Activated CD4-positive, alpha-beta memory T cell treated with anti-CD3 and anti-CD28 coated beads for 36 hours (primary cell): ENCODE data around the gene COPS4. TPM values are rescaled to one million over a fixed set of nuclear protein-coding genes. Genes with fewer than 3 reads are reported as not detected.
"Not testable (repeated sequence)": the region's sequence is repeated elsewhere in the genome, so short reads cannot be mapped to it uniquely, and the experiment has no call there.

ENCODE experiments used
- CTCF ChIA-PET: fragments of 350-600 bp; sonication (Branson Sonifier 250); formaldehyde crosslinking; loops from one replicate; lab custom pipeline; 2021; ENCODE audit warnings: antibody characterized with exemption, inconsistent platforms; lab: Charles Lee
- POLR2A ChIA-PET: fragments of 350-600 bp; sonication (Branson Sonifier 250); formaldehyde crosslinking; loops from one replicate; lab custom pipeline; 2021; ENCODE audit warnings: antibody characterized with exemption; lab: Charles Lee
- DNase-seq: peaks from one replicate; pipeline ENCODE4 v3.0.0-alpha.2; 2020
- H3K27ac Mint-ChIP-seq: one replicate; pipeline ENCODE4 v1.8.0; 2021; ENCODE audit warnings: mixed read lengths
- H3K27me3 Mint-ChIP-seq: one replicate; pipeline ENCODE4 v1.8.0; 2021; ENCODE audit warnings: mixed read lengths
- H3K36me3 Mint-ChIP-seq: one replicate; pipeline ENCODE4 v1.8.0; 2021; ENCODE audit warnings: mixed read lengths
- H3K4me1 Mint-ChIP-seq: one replicate; pipeline ENCODE4 v1.8.0; 2021; ENCODE audit warnings: low read depth, mixed read lengths
- H3K4me3 Mint-ChIP-seq: one replicate; pipeline ENCODE4 v1.8.0; 2021; ENCODE audit warnings: mild to moderate bottlenecking, mixed read lengths
- H3K9me3 Mint-ChIP-seq: one replicate; pipeline ENCODE4 v1.8.0; 2021; ENCODE audit warnings: mixed read lengths
- intact Hi-C: fragments of 100-400 bp; cut with micrococcal nuclease; formaldehyde crosslinking; loops from one replicate; pipeline ENCODE4 v1.15.1; 2023
- total RNA-seq, 2 experiments: library from RNA; stranded (reverse); gene quantifications; one replicate each; pipeline ENCODE4 v1.2.3, GENCODE V29; 2021

The COPS4 gene
- 10 to 100 TPM; 38.5 to 40.6 TPM for total RNA-seq

DNA sequence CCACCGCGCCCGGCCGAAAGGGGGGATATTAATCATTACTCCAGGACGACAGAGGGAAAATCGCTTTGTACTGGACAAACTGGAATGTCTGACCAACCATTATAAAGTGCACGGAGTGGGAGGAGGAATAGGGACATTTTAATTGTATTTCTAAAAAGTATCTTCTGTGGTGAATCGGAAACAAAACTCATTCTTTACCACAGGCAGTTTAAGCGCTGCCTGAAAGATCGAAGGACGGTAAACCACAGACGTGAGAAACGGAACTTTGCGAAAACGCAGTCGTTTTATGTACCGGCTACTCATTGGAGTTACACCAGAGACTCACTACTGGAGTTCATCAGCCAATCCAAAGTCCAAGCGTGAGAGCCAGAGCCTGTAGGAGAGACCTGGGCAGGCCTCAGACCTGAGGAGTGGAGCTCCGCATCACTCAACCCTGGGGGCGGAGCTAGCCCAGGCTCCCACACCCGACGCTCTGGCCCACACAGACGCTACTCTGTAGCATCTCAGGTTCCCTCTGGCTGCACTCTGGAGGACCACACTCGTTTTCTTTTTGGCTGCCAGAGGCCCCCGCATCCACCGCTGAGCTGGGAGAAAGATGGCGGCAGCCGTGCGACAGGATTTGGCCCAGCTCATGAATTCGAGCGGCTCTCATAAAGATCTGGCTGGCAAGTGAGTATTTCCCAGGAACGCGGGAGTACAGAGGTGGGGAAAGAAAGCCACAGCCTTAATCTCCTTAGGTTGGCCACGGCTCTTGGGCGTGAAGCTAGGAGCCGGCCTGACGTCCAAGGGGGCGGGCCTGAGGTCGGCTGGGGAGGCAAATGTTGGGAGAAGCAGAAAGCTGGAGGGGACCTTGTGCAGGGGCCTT is at the start of gene COPS4:
Gene COPS4, plus strand, starts transcription at position 554 of the 865 bp plus-strand sequence. Its CDS starts 42 bp downstream, at position 596.
- H3K27ac Mint-ChIP-seq = peak within 1 kb of the TSS; percentile 98
- H3K4me3 Mint-ChIP-seq = peak within 1 kb of the TSS; percentile 85
- H3K9me3 Mint-ChIP-seq = no peaks in the 10 kb centered on the region
- ChIA-PET CTCF (interaction anchor here (0.6 to 5.1 kb wide), 30 partner anchors 9 to 421 kb away, joined by 3 to 53 read pairs (median 4); partner anchors contain the start of genes COQ2, HELQ, LIN54 and MRPS18C), POLR2A (interaction anchor here (0.7 to 1.5 kb wide), 14 partner anchors 14 to 661 kb away, joined by 3 to 41 read pairs (median 4); partner anchors contain the start of genes COQ2, HNRNPD, LIN54 and THAP9)
- H3K36me3 Mint-ChIP-seq = no peaks in the 10 kb centered on the region
- peaks cover 28% of the 10 kb centered on the region for H3K4me1 Mint-ChIP-seq
- intact Hi-C loops = loop anchor here (1.0 to 2.0 kb wide), 12 partner anchors 22 to 661 kb away; partner anchors contain the start of genes COQ2, HELQ, SEC31A and THAP9
- peak; percentile 97 for DNase-seq
- H3K27me3 Mint-ChIP-seq = no peaks in the 10 kb centered on the region

- H3K27ac Mint-ChIP-seq, DNase-seq, H3K9me3 Mint-ChIP-seq, POLR2A ChIA-PET, H3K27me3 Mint-ChIP-seq, H3K36me3 Mint-ChIP-seq, H3K4me3 Mint-ChIP-seq, CTCF ChIA-PET, intact Hi-C loops: not testable (repeated sequence)
- H3K4me1 Mint-ChIP-seq = peaks cover 21% of the 10 kb centered on the region
Measured at GRCh38 chr4:82987519-82987918, 47.5 kb upstream of the COPS4 start.

DNA sequence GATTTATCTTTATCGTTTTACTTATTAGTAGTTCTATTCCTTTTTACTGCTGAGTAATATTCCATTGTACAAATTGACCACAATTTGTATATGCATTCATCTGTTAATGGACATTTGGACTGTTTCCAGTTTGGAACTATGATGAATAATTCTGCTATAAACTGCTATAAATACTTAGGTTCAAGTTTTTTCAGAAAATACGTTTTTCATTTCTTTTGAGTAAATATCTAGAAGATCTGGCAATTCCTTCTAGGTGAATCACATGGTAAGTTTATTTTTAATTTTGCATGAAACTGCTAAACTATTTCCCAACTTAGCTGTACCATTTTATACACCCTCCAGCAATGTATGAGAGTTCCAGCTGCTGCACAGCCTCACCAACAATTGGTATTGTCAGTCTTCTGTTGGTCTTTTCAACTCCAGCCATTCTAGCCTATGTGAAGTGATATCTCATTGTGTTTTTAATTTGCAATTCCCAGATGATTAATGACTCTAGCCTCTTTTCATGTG is 46.6 kb upstream of the COPS4 start:
- Mint-ChIP-seq H3K4me1 (peaks cover 21% of the 10 kb centered on the region), H3K36me3 (peaks cover 6% of the 10 kb centered on the region), H3K27ac (no peak overlapping the region), H3K9me3 (no peaks in the 10 kb centered on the region), H3K4me3 (no peak overlapping the region), H3K27me3 (no peaks in the 10 kb centered on the region)
- ChIA-PET CTCF (interaction anchor here (0.7 kb wide), 1 partner anchor 217 kb away, joined by 3 read pairs; no protein-coding TSS in a partner anchor), POLR2A (no interaction called here)
- DNase-seq = no peak
- intact Hi-C loops = no loop called here

GRCh38 chr4:82989575-82990429 is 45.2 kb upstream of the COPS4 start:
- POLR2A ChIA-PET = no interaction called here
- CTCF ChIA-PET = no interaction called here
- intact Hi-C loops = no loop called here
- no peaks in the 10 kb centered on the region for H3K27me3 Mint-ChIP-seq
- peaks cover 1% of the 10 kb centered on the region for H3K36me3 Mint-ChIP-seq
- H3K4me1 Mint-ChIP-seq = peaks cover 20% of the 10 kb centered on the region
- no peaks in the 10 kb centered on the region for H3K9me3 Mint-ChIP-seq
- no peak overlapping the region for H3K4me3 Mint-ChIP-seq
- no peak overlapping the region for H3K27ac Mint-ChIP-seq
- no peak for DNase-seq

DNA sequence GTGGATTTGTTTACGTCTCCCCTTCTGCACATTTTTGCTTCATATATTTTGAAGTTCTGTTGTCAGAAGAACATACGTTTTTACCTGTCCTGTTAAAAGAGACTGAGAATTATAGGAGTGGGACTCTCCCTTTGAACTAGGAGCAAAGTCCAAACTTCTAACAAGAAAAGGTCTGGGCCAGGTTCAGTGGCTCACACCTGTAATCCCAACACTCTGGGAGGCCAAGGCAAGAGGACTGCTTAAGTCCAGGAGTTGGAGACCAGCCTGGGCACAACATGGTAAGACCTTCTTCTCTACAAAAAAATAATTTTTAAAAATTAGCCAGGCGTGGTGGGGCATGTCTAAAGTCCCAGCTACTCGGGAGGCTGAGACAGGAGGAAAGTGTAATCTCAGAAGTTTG is 40.1 kb upstream of the COPS4 start:
- DNase-seq = no peak
- no peaks in the 10 kb centered on the region for H3K27me3 Mint-ChIP-seq
- H3K4me3 Mint-ChIP-seq = no peak overlapping the region
- no peaks in the 10 kb centered on the region for H3K9me3 Mint-ChIP-seq
- ChIA-PET CTCF (interaction anchor here (0.7 kb wide), 1 partner anchor 587 kb away, joined by 3 read pairs; no protein-coding TSS in a partner anchor), POLR2A (no interaction called here)
- H3K36me3 Mint-ChIP-seq = peaks cover 2% of the 10 kb centered on the region
- intact Hi-C loops = no loop called here
- H3K4me1 Mint-ChIP-seq = peaks cover 18% of the 10 kb centered on the region
- no peak overlapping the region for H3K27ac Mint-ChIP-seq

- H3K27me3 Mint-ChIP-seq = no peaks in the 10 kb centered on the region
- no peak overlapping the region for H3K4me3 Mint-ChIP-seq
- ChIA-PET POLR2A (no interaction called here), CTCF (no interaction called here)
- peaks cover 2% of the 10 kb centered on the region for H3K36me3 Mint-ChIP-seq
- H3K27ac Mint-ChIP-seq = no peak overlapping the region
- intact Hi-C loops = no loop called here
- DNase-seq = no peak
- H3K9me3 Mint-ChIP-seq = no peaks in the 10 kb centered on the region
- peaks cover 14% of the 10 kb centered on the region for H3K4me1 Mint-ChIP-seq
Measured at GRCh38 chr4:82998898-82999297, 36.1 kb upstream of the COPS4 start.

DNA sequence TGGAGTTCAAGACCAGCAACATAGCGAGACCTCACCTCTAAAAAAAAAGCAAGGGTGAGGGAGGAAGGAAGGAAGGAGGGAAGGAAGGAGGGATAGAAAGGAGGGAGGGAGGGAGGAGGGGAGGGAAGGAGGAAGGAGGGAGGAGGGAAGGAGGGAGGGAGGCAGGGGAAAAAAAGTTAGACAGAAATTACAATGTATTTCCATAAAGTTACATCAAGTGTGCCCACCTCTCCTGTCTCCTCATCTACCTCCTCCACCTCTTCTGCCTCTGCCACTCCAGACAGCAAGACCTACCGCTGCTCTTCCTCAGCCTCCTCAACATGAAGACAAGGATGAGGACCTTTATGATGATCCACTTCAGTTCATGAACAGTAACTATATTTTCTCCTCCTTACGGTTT is 32.7 kb upstream of the COPS4 start:
- DNase-seq = no peak
- H3K4me1 Mint-ChIP-seq = peaks cover 21% of the 10 kb centered on the region
- POLR2A ChIA-PET = no interaction called here
- CTCF ChIA-PET = no interaction called here
- no peaks in the 10 kb centered on the region for H3K36me3 Mint-ChIP-seq
- intact Hi-C loops = no loop called here
- H3K4me3 Mint-ChIP-seq = no peak overlapping the region
- H3K9me3 Mint-ChIP-seq = no peaks in the 10 kb centered on the region
- H3K27me3 Mint-ChIP-seq = no peaks in the 10 kb centered on the region
- no peak overlapping the region for H3K27ac Mint-ChIP-seq

- H3K27me3 Mint-ChIP-seq = not testable (repeated sequence)
Measured at GRCh38 chr4:83003044-83003791, 31.8 kb upstream of the COPS4 start.

DNA sequence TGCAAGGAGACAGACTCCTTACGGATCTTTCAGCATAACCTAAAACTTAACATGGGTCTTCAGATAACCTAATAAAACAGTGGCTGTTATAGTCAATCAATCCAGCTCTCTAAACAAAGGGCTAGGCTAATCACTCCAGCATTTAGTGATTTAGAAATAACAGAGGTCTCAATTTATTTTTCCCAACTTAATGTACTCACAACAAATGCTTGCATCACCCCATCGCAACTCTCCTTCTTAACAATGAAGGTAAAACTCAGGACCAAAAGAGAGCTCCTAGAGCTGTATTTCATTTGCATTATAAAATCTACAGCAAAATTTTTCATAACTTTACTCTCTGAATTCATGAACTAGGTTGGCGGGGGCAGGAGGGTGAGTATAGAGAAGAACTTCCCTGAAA is 25.5 kb upstream of the COPS4 start:
- peaks cover 5% of the 10 kb centered on the region for H3K36me3 Mint-ChIP-seq
- peaks cover 50% of the 10 kb centered on the region for H3K4me1 Mint-ChIP-seq
- H3K27ac Mint-ChIP-seq = peak overlapping the region; percentile 90
- POLR2A ChIA-PET = interaction anchor here (4.4 kb wide), 1 partner anchor 26 kb away, joined by 41 read pairs; the partner anchor contains the start of gene COPS4
- intact Hi-C loops = no loop called here
- H3K9me3 Mint-ChIP-seq = no peaks in the 10 kb centered on the region
- peak overlapping the region; percentile 99 for H3K4me3 Mint-ChIP-seq
- H3K27me3 Mint-ChIP-seq = no peaks in the 10 kb centered on the region
- CTCF ChIA-PET = interaction anchor here (3.2 kb wide), 1 partner anchor 25 kb away, joined by 33 read pairs; the partner anchor contains the start of gene COPS4
- DNase-seq = no peak

More at GRCh38 chr4:83003044-83003791, 31.8 kb upstream of the COPS4 start:
- DNase-seq, H3K4me3 Mint-ChIP-seq, intact Hi-C loops, CTCF ChIA-PET, H3K9me3 Mint-ChIP-seq, H3K36me3 Mint-ChIP-seq, H3K27ac Mint-ChIP-seq, POLR2A ChIA-PET: not testable (repeated sequence)
- H3K4me1 Mint-ChIP-seq = peaks cover 25% of the 10 kb centered on the region

DNA sequence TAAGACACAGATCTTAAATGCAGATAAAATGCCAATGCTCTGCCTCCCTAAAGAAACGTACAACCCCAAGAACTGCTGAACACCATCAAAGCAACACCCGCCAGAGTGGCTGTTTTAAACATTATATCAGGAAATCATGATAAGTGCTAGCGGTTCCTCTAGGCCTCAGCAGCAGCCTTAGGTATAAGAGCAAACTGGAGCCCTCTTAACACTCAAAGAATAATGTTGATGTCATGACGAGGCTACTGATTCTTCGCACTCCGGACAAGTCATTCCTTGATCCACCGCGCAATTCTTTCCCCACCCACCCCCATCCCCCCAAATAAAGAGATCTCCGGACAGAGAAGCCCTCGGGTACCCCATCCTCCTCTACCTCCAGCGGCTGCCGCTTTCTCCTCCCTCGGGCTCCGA is 24.9 kb upstream of the COPS4 start:
- no peaks in the 10 kb centered on the region for H3K9me3 Mint-ChIP-seq
- peaks cover 5% of the 10 kb centered on the region for H3K36me3 Mint-ChIP-seq
- H3K27ac Mint-ChIP-seq = peak overlapping the region; percentile 90
- intact Hi-C loops = loop anchor here (1.0 to 2.0 kb wide), 2 partner anchors 579 to 636 kb away; partner anchors contain the start of genes ENOPH1 and HNRNPDL
- ChIA-PET CTCF (interaction anchor here (1.3 to 3.2 kb wide), 2 partner anchors 25 to 255 kb away, joined by 3 to 33 read pairs; partner anchors contain the start of gene COPS4), POLR2A (interaction anchor here (4.4 kb wide), 1 partner anchor 25 kb away, joined by 41 read pairs; the partner anchor contains the start of gene COPS4)
- H3K4me1 Mint-ChIP-seq = peaks cover 50% of the 10 kb centered on the region
- no peaks in the 10 kb centered on the region for H3K27me3 Mint-ChIP-seq
- H3K4me3 Mint-ChIP-seq = peak overlapping the region; percentile 99
- no peak for DNase-seq
